K562 (cell line): ENCODE results near the gene MICAL2. TPM values are rescaled to one million over a fixed set of nuclear protein-coding genes. Genes with fewer than 3 reads are reported as not detected.
A peak's percentile ranks its signal among the peaks of the same experiment; 100 is the strongest.

ENCODE experiments used
- DPF2 ChIP-seq: fragments of 450-650 bp; IDR thresholded peaks from 2 replicates; pipeline ENCODE4 v1.6.1; 2016
- FOXK2 ChIP-seq, 2 experiments: fragments of 450-650 bp; IDR thresholded peaks in 1 of 2; conservative IDR thresholded peaks in 1 of 2; 2 replicates each; pipeline ENCODE4 v1.6.1; 2016; ENCODE audit warnings: low read depth in 2 of 2, mild to moderate bottlenecking in 1 of 2
- GTF2F1 ChIP-seq: IDR thresholded peaks from 2 replicates; pipeline ENCODE4 v1.6.1; 2011; ENCODE audit warnings: low read depth, low read length, improper control_type of control experiment
- HDAC8 ChIP-seq: fragments of 450-650 bp; IDR thresholded peaks from 2 replicates; pipeline ENCODE4 v1.6.1; 2016; ENCODE audit warnings: mild to moderate bottlenecking, missing genetic modification characterization, moderate library complexity, missing compliant biosample characterization
- HDGF ChIP-seq: fragments of 450-650 bp; IDR thresholded peaks from 2 replicates; pipeline ENCODE4 v1.6.1; 2016
- HNRNPLL ChIP-seq: fragments of 200-400 bp; formaldehyde crosslinking; IDR thresholded peaks from 2 replicates; pipeline ENCODE4 v1.6.1; 2017; ENCODE audit warnings: low read length, low read depth, mild to moderate bottlenecking; ENCODE audit not compliant: poor library complexity, severe bottlenecking
- MTF1 ChIP-seq: fragments of 250-450 bp; sonication (Bioruptor Pico); IDR thresholded peaks from 2 replicates; pipeline ENCODE4 v1.9.0; 2021; ENCODE audit warnings: moderate library complexity, mild to moderate bottlenecking, inconsistent platforms, borderline replicate concordance
- POLR2A ChIP-seq: fragments of 450-650 bp; conservative IDR thresholded peaks from 2 replicates; pipeline ENCODE4 v1.6.1; 2016
- SAFB ChIP-seq: fragments of 200-400 bp; formaldehyde crosslinking; IDR thresholded peaks from 2 replicates; pipeline ENCODE4 v1.6.1; 2017; ENCODE audit warnings: low read depth, low read length, borderline replicate concordance
- ZEB2 ChIP-seq: fragments of 450-650 bp; IDR thresholded peaks from 2 replicates; pipeline ENCODE4 v1.6.1; 2016
- ZNF184 ChIP-seq: sonication (generic); formaldehyde crosslinking; IDR thresholded peaks from 2 replicates; pipeline ENCODE4 v1.5.0; 2020; ENCODE audit warnings: missing genetic modification reagents
- ZNF717 ChIP-seq: fragments of 250-450 bp; sonication (Bioruptor Pico); IDR thresholded peaks from 2 replicates; pipeline ENCODE4 v1.5.0; 2021
- polyA plus RNA-seq, 8 experiments: library from polyadenylated mRNA; depleted of rRNA in 4 of 8; stranded (reverse) in 5 of 8; unstranded in 3 of 8; fragments of >200 nt; fragmentation: Nextera tagmentation in 2 of 8; fragmentation: Illumina TruSeq in 1 of 8; extraction: Ambion mirVana in 2 of 8; extraction: Trizol in 1 of 8; gene quantifications; 2 replicates each; pipeline versions ENCODE4 v1.2.1 to v1.2.3, GENCODE V29; 2011 to 2014; ENCODE audit warnings: inconsistent platforms in 1 of 8, missing spikeins in 1 of 8
- total RNA-seq, 7 experiments: library from RNA; depleted of rRNA in 6 of 7; stranded (reverse); fragments of >200 nt in 6 of 7; fragmentation: Illumina TruSeq in 2 of 7; extraction: Trizol in 2 of 7; gene quantifications; 2 replicates each; pipeline versions ENCODE4 v1.2.1 to v1.2.3, GENCODE V29; 2011 to 2021; ENCODE audit warnings: low replicate concordance in 1 of 7
- TF ChIP-seq, protein P1 (sequence below), 3 experiments: fragments of 200-800 bp in 1 of 3; sonication (Bioruptor generic) in 1 of 3; sonication (generic) in 1 of 3; formaldehyde crosslinking in 1 of 3; IDR thresholded peaks; 2 replicates each; pipeline versions ENCODE4 v1.6.1 to v1.8.0; 2016 to 2022; ENCODE audit warnings: mild to moderate bottlenecking in 2 of 3, missing compliant biosample characterization in 2 of 3, missing genetic modification characterization in 2 of 3, missing genetic modification reagents in 1 of 3
- TF ChIP-seq, protein P2 (sequence below), 2 experiments: fragments of 450-650 bp; IDR thresholded peaks; 2 replicates each; pipeline ENCODE4 v1.6.1; 2018; ENCODE audit warnings: mild to moderate bottlenecking in 2 of 2, low read depth in 1 of 2; ENCODE audit not compliant: partially characterized antibody in 2 of 2
- TF ChIP-seq, protein P3 (sequence below): IDR thresholded peaks from 2 replicates; pipeline ENCODE4 v1.6.1; 2016; ENCODE audit warnings: missing genetic modification characterization, missing compliant biosample characterization
- TF ChIP-seq, protein P4 (sequence below): sonication (generic); formaldehyde crosslinking; IDR thresholded peaks from 2 replicates; pipeline ENCODE4 v1.8.0; 2022; ENCODE audit warnings: mild to moderate bottlenecking, missing genetic modification reagents

MICAL2 gene
- total and polyA plus RNA-seq, 9 of the 15 experiments (the other 6 are each of a cell fraction or from before 2014, with no cell fraction given), result 4.7 to 64.2 (median 33.6) TPM

DNA sequence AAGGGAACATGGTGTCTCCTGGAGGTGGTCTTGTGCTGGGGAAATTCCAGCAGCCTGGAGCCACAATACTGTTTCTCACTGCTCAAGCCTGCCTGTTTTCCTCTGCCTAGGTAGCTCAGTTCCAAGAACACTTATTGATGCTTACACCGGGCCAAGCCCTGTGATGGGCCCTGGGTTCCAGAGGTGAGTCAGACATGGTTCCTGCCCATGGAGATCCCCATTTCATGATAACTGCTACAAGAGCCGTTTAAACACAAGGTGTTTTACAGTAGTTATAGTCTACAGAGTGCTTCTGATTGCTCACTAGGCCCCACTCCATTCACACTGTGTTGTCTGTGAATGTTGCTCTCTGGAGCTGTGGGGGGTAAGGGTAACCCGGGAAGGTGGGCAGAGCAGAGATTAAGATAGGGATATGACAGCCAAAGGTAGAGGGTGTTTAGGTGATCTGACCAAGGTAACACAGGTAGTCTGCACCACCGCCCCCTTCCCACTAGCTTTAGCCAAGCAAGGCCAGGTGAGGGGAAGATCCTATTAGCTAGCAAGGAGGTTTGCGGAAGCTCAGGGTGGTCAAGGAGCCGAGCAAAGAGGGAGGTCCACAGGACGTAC lies 696 bp upstream of the MICAL2 start (continued):
- TF ChIP-seq, protein P1, sequence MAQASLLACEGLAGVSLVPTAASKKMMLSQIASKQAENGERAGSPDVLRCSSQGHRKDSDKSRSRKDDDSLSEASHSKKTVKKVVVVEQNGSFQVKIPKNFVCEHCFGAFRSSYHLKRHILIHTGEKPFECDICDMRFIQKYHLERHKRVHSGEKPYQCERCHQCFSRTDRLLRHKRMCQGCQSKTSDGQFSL (CRISPR knock-in tag; IDR thresholded peaks at IDR 0.05), result 0 out of 2 replicates have a peak, but pooled peaks have one; percentile 26
- TF ChIP-seq, protein P1 (tag; IDR thresholded peaks at IDR 0.05), result no peak
- no peak for TF ChIP-seq POLR2A
- TF ChIP-seq MTF1 (CRISPR knock-in tag), result no peak
- TF ChIP-seq, protein P2, sequence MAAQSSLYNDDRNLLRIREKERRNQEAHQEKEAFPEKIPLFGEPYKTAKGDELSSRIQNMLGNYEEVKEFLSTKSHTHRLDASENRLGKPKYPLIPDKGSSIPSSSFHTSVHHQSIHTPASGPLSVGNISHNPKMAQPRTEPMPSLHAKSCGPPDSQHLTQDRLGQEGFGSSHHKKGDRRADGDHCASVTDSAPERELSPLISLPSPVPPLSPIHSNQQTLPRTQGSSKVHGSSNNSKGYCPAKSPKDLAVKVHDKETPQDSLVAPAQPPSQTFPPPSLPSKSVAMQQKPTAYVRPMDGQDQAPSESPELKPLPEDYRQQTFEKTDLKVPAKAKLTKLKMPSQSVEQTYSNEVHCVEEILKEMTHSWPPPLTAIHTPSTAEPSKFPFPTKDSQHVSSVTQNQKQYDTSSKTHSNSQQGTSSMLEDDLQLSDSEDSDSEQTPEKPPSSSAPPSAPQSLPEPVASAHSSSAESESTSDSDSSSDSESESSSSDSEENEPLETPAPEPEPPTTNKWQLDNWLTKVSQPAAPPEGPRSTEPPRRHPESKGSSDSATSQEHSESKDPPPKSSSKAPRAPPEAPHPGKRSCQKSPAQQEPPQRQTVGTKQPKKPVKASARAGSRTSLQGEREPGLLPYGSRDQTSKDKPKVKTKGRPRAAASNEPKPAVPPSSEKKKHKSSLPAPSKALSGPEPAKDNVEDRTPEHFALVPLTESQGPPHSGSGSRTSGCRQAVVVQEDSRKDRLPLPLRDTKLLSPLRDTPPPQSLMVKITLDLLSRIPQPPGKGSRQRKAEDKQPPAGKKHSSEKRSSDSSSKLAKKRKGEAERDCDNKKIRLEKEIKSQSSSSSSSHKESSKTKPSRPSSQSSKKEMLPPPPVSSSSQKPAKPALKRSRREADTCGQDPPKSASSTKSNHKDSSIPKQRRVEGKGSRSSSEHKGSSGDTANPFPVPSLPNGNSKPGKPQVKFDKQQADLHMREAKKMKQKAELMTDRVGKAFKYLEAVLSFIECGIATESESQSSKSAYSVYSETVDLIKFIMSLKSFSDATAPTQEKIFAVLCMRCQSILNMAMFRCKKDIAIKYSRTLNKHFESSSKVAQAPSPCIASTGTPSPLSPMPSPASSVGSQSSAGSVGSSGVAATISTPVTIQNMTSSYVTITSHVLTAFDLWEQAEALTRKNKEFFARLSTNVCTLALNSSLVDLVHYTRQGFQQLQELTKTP (IDR thresholded peaks at IDR 0.05; ENCODE audit: low read depth in 1 of 2, partially characterized antibody in 2 of 2), result no peak
- no peak for TF ChIP-seq HDAC8 (tag)
- no peak for TF ChIP-seq SAFB
- TF ChIP-seq ZNF184 (CRISPR knock-in tag), result no peak
- no peak for TF ChIP-seq FOXK2 (conservative IDR thresholded peaks at IDR 0.05 in 1 of 2, IDR thresholded peaks at IDR 0.05 in 1 of 2; ENCODE audit: low read depth in 2 of 2)
- TF ChIP-seq DPF2, result peak; percentile 48; the same call in 1 of the 2 replicates
- TF ChIP-seq, protein P3, sequence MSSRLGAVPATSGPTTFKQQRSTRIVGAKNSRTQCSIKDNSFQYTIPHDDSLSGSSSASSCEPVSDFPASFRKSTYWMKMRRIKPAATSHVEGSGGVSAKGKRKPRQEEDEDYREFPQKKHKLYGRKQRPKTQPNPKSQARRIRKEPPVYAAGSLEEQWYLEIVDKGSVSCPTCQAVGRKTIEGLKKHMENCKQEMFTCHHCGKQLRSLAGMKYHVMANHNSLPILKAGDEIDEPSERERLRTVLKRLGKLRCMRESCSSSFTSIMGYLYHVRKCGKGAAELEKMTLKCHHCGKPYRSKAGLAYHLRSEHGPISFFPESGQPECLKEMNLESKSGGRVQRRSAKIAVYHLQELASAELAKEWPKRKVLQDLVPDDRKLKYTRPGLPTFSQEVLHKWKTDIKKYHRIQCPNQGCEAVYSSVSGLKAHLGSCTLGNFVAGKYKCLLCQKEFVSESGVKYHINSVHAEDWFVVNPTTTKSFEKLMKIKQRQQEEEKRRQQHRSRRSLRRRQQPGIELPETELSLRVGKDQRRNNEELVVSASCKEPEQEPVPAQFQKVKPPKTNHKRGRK (tag), result no peak
- no peak for TF ChIP-seq HNRNPLL
- TF ChIP-seq, protein P4, sequence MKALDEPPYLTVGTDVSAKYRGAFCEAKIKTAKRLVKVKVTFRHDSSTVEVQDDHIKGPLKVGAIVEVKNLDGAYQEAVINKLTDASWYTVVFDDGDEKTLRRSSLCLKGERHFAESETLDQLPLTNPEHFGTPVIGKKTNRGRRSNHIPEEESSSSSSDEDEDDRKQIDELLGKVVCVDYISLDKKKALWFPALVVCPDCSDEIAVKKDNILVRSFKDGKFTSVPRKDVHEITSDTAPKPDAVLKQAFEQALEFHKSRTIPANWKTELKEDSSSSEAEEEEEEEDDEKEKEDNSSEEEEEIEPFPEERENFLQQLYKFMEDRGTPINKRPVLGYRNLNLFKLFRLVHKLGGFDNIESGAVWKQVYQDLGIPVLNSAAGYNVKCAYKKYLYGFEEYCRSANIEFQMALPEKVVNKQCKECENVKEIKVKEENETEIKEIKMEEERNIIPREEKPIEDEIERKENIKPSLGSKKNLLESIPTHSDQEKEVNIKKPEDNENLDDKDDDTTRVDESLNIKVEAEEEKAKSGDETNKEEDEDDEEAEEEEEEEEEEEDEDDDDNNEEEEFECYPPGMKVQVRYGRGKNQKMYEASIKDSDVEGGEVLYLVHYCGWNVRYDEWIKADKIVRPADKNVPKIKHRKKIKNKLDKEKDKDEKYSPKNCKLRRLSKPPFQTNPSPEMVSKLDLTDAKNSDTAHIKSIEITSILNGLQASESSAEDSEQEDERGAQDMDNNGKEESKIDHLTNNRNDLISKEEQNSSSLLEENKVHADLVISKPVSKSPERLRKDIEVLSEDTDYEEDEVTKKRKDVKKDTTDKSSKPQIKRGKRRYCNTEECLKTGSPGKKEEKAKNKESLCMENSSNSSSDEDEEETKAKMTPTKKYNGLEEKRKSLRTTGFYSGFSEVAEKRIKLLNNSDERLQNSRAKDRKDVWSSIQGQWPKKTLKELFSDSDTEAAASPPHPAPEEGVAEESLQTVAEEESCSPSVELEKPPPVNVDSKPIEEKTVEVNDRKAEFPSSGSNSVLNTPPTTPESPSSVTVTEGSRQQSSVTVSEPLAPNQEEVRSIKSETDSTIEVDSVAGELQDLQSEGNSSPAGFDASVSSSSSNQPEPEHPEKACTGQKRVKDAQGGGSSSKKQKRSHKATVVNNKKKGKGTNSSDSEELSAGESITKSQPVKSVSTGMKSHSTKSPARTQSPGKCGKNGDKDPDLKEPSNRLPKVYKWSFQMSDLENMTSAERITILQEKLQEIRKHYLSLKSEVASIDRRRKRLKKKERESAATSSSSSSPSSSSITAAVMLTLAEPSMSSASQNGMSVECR (CRISPR knock-in tag), result no peak
- TF ChIP-seq ZNF717 (CRISPR knock-in tag), result no peak
- TF ChIP-seq HDGF, result peak; percentile 69; the same call in 1 of the 2 replicates
- TF ChIP-seq ZEB2, result peak; percentile 28; the same call in 1 of the 2 replicates
- no peak for TF ChIP-seq GTF2F1
